GM18505 (cell line): ENCODE results near the gene RABGAP1L.
"Not testable (repeated sequence)": the region's sequence is repeated elsewhere in the genome, so short reads cannot be mapped to it uniquely, and the experiment has no call there.

ENCODE experiments used
- ATAC-seq: cut with Tn5 transposase; IDR thresholded peaks from one replicate; pipeline ENCODE4 v1.9.1; 2021; ENCODE audit not compliant: unreplicated experiment
- POLR2A ChIP-seq: IDR thresholded peaks from 4 replicates; pipeline ENCODE4 v1.6.1; 2011; ENCODE audit warnings: borderline replicate concordance; ENCODE audit not compliant: insufficient read depth, insufficient read length; ENCODE audit errors: extremely low read depth

RABGAP1L gene

DNA sequence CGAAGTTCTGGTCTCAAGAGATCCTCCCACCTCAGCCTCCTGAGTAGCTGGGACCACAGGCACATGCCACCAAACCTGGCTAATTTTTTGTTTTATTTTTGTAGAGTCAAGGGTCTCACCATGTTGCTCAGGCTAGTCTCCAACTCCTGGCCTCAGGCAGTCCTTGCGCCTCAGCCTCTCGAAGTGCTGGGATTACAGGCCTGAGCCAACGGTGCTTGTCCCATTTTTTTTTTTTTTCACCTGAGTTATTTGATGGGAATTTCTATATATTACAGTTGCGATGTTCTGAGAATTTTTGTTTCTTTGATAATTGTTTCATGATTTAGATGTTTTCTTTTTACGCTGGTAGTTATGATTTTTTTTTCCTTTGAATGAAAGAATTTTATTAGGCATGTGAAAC, 2.5 kb downstream of the RABGAP1L start:
- no peak for ATAC-seq
- peak; percentile 18 for TF ChIP-seq POLR2A

DNA sequence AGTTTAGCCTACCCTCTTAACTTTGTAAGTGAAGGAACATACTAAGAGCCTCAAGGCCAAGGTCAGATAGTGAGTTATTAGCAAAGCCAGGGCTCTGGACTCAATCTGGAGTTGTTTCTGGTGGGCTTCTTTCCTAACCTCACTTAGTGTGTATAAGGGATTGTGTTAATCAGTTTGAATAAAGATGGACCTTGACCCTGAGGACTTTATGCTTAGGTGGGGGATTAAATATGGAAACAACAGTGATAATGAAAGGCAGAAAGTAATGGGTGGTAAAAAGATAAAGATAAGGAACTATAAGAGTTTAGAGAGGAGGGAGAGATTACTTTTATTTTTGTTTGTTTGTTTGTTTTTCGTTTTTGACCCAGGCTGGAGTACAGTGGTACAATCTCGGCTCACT, 5.5 kb downstream of the RABGAP1L start:
- TF ChIP-seq POLR2A: no peak
- no peak for ATAC-seq

DNA sequence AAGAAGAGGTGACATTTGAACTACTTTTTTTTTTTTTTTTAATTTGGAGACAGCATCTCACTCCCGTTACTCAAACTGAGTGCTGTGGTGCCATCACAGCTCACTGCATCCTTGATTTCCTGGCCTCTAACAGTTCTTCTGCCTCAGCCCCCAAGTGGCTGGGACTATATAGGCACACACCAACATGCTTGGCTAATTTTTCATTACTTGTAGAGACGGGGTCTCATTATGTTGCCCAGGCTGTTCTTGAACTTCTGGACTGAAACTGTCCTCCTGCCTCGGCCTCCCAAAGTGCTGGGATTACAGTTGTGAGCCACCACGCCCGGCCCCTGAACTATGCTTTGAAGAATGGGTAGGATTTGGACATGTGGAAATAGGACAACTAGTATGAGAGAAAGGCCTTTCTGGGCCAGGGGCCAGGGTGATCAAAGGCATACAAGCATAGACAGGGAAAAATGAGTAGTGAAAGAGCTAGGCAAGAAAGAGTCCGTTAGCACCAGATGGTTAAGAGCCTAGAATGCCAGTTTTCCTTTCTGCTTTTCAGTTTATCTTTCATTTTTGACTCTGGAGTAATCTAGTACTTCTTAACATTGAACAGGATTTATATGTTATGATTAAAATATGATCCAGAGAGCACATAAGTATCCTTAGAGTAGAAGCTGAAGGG, 6.3 kb downstream of the RABGAP1L start:
- no peak for ATAC-seq
- no peak for TF ChIP-seq POLR2A

DNA sequence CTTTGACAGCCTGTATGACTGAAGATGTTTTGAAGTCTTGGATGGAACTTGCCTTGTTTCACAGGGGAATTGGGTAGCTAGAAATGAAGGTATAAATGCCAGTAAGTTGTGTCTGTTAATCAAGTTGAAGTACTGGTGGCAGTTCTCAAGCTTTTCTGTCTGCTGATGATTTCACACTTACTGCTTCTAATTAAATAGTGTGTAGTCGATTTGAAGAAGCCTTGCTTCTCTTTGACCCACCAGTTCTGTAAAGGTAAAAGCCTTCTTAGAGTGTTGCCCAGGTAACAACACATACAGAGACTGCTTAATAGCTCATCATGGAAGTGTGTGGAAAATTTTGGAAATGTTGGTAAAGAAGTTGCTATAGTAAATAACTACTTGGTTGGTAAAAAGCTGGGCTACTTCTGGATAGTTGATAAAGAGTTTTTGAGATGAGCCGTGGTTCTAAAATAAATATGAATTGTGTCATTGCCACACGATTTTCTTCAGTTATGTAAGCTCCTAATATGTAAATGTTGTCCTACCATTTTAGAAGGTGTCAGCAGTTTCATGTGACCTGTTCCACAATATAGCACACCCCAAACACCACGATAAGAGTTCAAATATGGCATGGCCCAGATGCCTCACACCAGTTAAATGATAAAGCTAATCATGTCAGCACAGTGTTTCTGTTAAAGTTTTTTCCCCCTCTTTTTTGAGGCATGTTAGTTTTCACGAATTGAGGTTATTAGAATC, 7.4 kb downstream of the RABGAP1L start:
- TF ChIP-seq POLR2A: no peak

DNA sequence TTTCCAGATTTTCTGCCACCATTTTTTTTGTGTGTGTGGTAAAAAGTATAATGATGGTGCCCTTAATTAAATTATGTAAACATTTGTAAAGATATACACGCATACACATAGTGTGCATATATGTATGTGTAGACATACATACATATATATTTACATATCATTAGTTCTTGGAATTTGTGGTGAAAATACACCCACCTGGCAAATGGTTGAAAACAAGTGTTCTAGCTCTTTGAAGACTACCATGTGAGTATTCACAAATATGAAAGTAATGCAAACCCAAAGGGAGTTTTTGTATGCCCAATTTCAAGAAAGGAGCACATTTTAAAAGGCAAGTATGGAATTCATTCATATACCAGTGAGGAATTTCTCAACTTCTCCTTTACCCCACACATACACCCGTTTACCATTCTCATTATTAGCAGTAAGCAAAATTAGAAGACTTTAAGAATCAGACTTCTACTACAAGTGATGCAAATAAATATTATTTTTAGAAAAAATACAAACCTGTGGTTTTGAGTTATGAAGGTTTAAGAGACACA, 8.0 kb downstream of the RABGAP1L start:
- no peak for ATAC-seq
- no peak for TF ChIP-seq POLR2A

More for the DNA sequence above, 7.4 kb downstream of the RABGAP1L start:
- ATAC-seq: no peak

DNA sequence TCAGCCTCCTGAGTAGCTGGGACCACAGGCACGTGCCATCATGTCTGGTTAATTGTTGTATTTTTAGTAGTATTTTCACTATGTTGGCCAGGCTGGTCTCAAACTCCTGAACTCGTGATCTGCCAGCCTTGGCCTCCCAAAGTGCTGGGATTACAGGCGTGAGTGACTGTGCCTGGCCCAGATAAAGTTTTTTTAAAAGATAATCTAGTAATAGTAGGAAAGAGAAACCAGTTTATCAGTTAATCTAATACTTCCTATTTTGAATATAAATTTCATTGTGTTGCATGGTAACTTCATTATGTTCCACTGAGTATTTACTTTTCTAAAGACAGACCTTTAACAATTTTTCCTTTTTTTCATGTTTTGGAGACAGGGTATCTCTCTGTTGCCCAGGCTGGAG, 10.0 kb downstream of the RABGAP1L start:
- ATAC-seq: no peak
- no peak for TF ChIP-seq POLR2A

DNA sequence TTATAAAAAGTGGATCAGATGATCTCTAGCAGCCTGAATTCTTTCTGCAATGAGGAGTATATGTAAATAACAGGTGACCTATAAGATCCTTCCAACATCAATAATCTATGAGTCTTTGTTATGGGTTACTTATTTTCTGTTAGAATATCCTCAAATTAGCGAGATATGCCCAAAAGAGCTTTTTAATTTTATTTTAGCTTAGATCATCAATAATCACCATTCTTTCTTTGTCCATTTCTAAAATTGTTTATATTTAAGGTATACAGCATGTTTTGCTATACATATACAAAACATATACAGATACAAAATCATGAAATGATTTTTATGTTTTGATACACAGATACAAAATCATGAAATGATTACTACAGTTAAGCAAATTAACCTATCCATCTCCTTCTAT, 11.8 kb downstream of the RABGAP1L start:
- ATAC-seq: no peak
- no peak for TF ChIP-seq POLR2A

DNA sequence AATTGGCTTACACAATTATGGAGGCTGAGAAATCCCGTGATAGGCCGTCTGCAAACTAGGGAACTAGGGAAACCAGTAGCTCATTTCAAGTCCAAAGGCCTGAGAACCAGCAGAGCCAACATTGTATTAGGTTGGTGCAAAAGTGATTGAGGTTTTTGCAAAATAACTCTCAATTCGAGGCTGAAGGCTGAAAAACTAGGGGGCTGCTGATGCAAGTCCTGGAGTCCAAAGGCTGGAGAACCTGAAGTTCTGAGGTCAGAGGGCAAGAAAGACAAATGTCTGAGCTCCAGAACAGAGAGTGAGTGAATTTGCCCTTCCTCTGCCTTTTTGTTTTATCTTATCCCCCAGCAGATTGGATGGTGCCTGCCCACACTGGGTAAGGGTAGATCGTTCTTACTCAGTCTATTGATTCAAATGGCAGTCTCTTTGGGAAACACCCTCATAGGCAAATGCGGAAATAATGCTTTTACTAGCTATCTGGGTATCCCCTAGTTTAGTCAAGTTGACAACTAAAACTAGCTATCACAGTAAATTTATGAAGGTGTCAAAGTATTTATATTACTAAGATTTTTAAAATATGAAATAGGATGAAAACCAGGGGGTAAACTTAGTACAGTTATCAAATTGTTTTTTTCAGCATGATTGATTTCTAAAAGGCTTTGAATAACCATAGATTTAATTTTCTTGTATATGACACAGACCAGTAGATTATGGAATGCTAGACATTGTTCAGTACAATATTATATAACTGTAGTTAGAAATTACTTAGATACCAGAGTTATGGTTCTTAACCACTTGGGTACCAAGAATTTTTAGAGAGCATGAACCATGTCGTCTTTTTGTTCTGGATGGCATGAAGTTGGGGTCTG, 15.4 kb downstream of the RABGAP1L start:
- TF ChIP-seq POLR2A: no peak
- ATAC-seq: no peak

DNA sequence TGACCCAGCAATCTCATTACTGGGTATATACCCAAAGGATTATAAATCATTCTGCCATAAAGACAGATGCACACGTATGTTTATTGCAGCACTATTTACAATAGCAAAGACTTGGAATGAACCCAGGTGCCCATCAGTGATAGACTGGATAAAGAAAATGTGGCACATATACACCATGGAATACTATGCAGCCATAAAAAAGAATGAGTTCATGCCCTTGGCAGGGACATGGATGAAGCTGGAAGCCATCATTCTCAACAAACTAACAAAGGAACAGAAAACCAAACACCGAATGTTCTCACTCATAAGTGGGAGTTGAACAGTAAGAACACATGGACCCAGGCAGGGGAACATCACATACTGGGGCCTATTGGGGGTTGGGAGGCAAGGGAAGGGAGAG, 19.1 kb downstream of the RABGAP1L start:
- ATAC-seq: not testable (repeated sequence)

DNA sequence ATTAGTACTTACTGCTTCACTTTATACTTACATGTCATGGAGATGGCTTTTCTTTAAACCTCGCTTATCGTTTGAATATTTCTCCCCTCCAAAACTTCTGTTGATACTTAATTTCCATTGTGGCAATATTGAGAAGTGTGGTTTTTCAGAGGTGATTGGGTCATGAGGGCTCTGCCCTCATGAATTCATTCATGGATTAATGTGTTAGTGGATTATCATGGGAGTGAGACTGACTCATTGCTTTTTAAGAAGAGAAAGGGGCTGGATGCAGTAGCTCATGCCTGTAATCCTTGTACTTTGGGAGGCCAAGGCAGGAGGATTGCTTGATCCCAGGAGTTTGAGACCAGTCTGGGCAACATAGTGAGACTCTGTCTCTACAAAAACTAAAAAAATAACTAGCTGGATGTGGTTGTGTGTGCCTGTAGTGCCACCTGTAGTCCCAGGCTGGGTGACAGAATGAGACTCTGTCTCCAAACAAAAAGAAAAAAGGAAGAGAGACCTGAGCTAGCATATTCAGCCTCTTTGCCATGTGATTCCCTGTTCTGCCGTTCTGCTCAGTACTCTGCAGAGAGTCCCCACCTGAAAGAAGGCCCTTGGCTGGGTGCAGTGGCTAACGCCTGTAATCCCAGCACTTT, 30.2 kb downstream of the RABGAP1L start:
- no peak for ATAC-seq
- no peak for TF ChIP-seq POLR2A

DNA sequence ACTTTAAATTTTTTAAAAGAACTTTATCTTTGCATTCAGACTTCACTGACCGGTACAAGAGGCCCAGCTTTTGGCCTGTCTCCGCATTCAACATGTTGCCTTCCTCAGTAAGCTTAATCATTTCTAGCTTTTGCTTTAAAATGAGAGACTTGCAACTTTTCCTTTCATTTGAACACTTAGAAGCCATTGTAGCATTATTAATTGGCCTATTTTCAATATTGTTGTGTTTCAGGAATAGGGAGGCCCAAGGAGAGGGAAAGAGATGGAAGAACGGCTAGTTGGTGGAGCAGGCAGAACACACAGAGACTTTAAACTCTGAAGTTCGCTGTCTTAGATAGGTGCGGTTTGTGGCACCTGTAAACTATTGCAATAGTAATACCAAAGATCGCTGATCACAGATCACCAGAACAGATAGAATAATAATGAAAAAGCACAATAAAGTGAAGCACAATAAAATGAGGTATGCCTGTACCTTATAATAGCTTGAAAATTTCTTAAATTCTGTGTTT, 31.4 kb downstream of the RABGAP1L start:
- TF ChIP-seq POLR2A: no peak
- no peak for ATAC-seq

DNA sequence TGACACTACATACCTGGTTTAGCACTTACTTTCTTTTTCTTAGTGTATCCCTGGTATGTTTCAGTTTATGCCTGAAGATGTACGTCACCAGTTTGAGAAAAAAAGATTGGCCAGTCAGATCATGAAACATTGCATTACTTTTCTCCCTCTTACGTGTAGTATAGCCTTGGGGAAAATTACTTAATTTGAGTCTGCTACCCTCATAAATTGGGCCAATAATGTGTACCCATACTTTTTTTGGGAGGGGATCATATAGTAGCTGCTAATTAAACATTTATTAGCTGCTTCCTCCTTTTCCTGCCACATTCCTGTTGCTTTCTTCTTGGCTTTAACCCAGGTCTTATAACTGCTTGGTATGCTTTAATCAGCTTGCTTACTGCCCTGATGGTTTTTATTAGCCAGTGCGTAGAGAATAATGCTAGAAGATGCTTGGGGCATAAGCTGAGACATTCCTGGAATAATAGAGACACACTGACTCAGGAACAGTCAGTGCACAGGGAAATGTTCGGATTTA, 32.1 kb downstream of the RABGAP1L start:
- TF ChIP-seq POLR2A: no peak

DNA sequence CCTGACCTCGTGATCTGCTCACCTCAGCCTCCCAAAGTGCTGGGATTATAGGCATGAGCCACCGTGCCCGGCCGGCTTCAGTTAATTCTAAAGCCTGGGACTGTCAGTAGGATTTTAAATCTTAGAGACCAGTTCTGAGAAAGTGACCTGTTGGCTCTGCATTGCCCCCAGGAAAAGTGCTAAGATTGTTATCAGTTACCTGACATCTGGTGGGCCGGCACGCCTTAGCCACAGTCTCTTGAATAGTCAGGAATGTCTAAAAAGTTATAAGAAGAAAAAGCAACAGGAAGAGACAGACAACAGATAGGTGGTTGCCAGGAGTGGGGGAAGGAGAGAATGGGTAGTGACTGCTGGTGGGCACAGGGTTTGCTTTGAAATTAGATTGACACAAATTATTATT, 35.1 kb downstream of the RABGAP1L start:
- no peak for TF ChIP-seq POLR2A
- no peak for ATAC-seq

More for the DNA sequence above, 32.1 kb downstream of the RABGAP1L start:
- no peak for ATAC-seq
